KOPT-K1 (cell line): Measurements from ENCODE around the gene TREX2.

ENCODE experiments used
- H3K27ac ChIP-seq: fragments of 200-600 bp; sonication (generic); 2 replicates; pipeline ENCODE4 v1.5.1; 2016; ENCODE audit warnings: antibody characterized with exemption, mild to moderate bottlenecking, low read depth, low read length; ENCODE audit not compliant: poor library complexity, severe bottlenecking
- H3K36me3 ChIP-seq: fragments of 200-600 bp; sonication (generic); 2 replicates; pipeline ENCODE4 v1.5.1; 2017; ENCODE audit warnings: antibody characterized with exemption, mild to moderate bottlenecking, low read length, moderate library complexity; ENCODE audit not compliant: insufficient read depth
- H3K9me3 ChIP-seq: fragments of 200-600 bp; sonication (generic); 2 replicates; pipeline ENCODE4 v1.5.1; 2017; ENCODE audit warnings: antibody characterized with exemption, low read length, mild to moderate bottlenecking; ENCODE audit not compliant: insufficient read depth, poor library complexity, severe bottlenecking

Gene TREX2

GRCh38 chrX:153445856-153446635 is at the start of gene TREX2:
TREX2 (minus strand) TSS chrX:153446056; CDS start chrX:153445430, 626 bp downstream.
- H3K27ac ChIP-seq, result no peak within 1 kb of the TSS
- no peaks in the 10 kb centered on the region for H3K9me3 ChIP-seq
- peaks cover 19% of the 10 kb centered on the region; the same call in 1 of the 2 replicates for H3K36me3 ChIP-seq

GRCh38 chrX:153495362-153495751 is 49.5 kb upstream of the TREX2 start:
- H3K27ac ChIP-seq, result no peak overlapping the region

GRCh38 chrX:153494541-153495361 is 48.9 kb upstream of the TREX2 start, which contains the start of gene BGN:
BGN (plus strand) TSS chrX:153494980; CDS start chrX:153504632, 9,652 bp downstream.
- Histone ChIP-seq H3K9me3 (no peaks in the 10 kb centered on the region), H3K27ac (no peak within 1 kb of the TSS), H3K36me3 (no peaks in the 10 kb centered on the region)

More at GRCh38 chrX:153495362-153495751, 49.5 kb upstream of the TREX2 start:
- no peaks in the 10 kb centered on the region for H3K9me3 ChIP-seq
- H3K36me3 ChIP-seq, result no peaks in the 10 kb centered on the region

- Histone ChIP-seq H3K9me3 (no peaks in the 10 kb centered on the region), H3K36me3 (no peaks in the 10 kb centered on the region), H3K27ac (no peak overlapping the region)
Measured at GRCh38 chrX:153494061-153494460, 48.2 kb upstream of the TREX2 start.

GRCh38 chrX:153493085-153493484 is 47.2 kb upstream of the TREX2 start:
- Histone ChIP-seq H3K27ac (no peak overlapping the region), H3K36me3 (no peaks in the 10 kb centered on the region)

GRCh38 chrX:153492543-153492942 is 46.7 kb upstream of the TREX2 start:
- Histone ChIP-seq H3K9me3 (no peaks in the 10 kb centered on the region), H3K27ac (no peak overlapping the region), H3K36me3 (no peaks in the 10 kb centered on the region)

More at GRCh38 chrX:153493085-153493484, 47.2 kb upstream of the TREX2 start:
- no peaks in the 10 kb centered on the region for H3K9me3 ChIP-seq

- Histone ChIP-seq H3K36me3 (no peaks in the 10 kb centered on the region), H3K9me3 (no peaks in the 10 kb centered on the region), H3K27ac (no peak overlapping the region)
Measured at GRCh38 chrX:153491918-153492317, 46.1 kb upstream of the TREX2 start.

GRCh38 chrX:153491351-153491914 is 45.6 kb upstream of the TREX2 start:
- Histone ChIP-seq H3K27ac (no peak overlapping the region), H3K9me3 (no peaks in the 10 kb centered on the region), H3K36me3 (no peaks in the 10 kb centered on the region)

GRCh38 chrX:153490217-153490930 is 44.5 kb upstream of the TREX2 start:
- H3K36me3 ChIP-seq, result no peaks in the 10 kb centered on the region
- H3K9me3 ChIP-seq, result no peaks in the 10 kb centered on the region
- no peak overlapping the region for H3K27ac ChIP-seq

- Histone ChIP-seq H3K9me3 (no peaks in the 10 kb centered on the region), H3K36me3 (no peaks in the 10 kb centered on the region), H3K27ac (no peak overlapping the region)
Measured at GRCh38 chrX:153488231-153488914, 42.5 kb upstream of the TREX2 start.

- H3K9me3 ChIP-seq, result no peaks in the 10 kb centered on the region
- H3K36me3 ChIP-seq, result no peaks in the 10 kb centered on the region
- H3K27ac ChIP-seq, result no peak overlapping the region
Measured at GRCh38 chrX:153487590-153488071, 41.8 kb upstream of the TREX2 start.

- H3K27ac ChIP-seq, result no peak overlapping the region
- H3K9me3 ChIP-seq, result no peaks in the 10 kb centered on the region
- no peaks in the 10 kb centered on the region for H3K36me3 ChIP-seq
Measured at GRCh38 chrX:153486171-153486570, 40.3 kb upstream of the TREX2 start.

GRCh38 chrX:153485396-153486080 is 39.7 kb upstream of the TREX2 start:
- Histone ChIP-seq H3K27ac (no peak overlapping the region), H3K9me3 (no peaks in the 10 kb centered on the region)

More at GRCh38 chrX:153485396-153486080, 39.7 kb upstream of the TREX2 start:
- H3K36me3 ChIP-seq, result no peaks in the 10 kb centered on the region
